Osteocyte (in vitro differentiated cells): Measurements from ENCODE around the gene THTPA. TPM values are rescaled to one million over a fixed set of nuclear protein-coding genes. Genes with fewer than 3 reads are reported as not detected.
"Not testable (repeated sequence)": the region's sequence is repeated elsewhere in the genome, so short reads cannot be mapped to it uniquely, and the experiment has no call there.

Experiments
- DNase-seq: peaks from one replicate; pipeline ENCODE4 v3.0.0; 2021; ENCODE audit warnings: mixed read lengths; ENCODE audit not compliant: unreplicated experiment; ENCODE audit errors: extremely low spot score
- H3K27ac Mint-ChIP-seq: one replicate; pipeline ENCODE4 v1.8.0; 2021; ENCODE audit warnings: mild to moderate bottlenecking, mixed read lengths; ENCODE audit not compliant: unreplicated experiment
- H3K27me3 Mint-ChIP-seq: one replicate; pipeline ENCODE4 v1.8.0; 2021; ENCODE audit warnings: mixed read lengths; ENCODE audit not compliant: unreplicated experiment
- H3K36me3 Mint-ChIP-seq: one replicate; pipeline ENCODE4 v1.8.0; 2021; ENCODE audit warnings: mixed read lengths; ENCODE audit not compliant: unreplicated experiment
- H3K4me1 Mint-ChIP-seq: one replicate; pipeline ENCODE4 v1.8.0; 2021; ENCODE audit warnings: mixed read lengths; ENCODE audit not compliant: unreplicated experiment
- H3K4me3 Mint-ChIP-seq: one replicate; pipeline ENCODE4 v1.8.0; 2021; ENCODE audit warnings: mild to moderate bottlenecking, moderate library complexity, mixed read lengths; ENCODE audit not compliant: unreplicated experiment
- H3K9me3 Mint-ChIP-seq: one replicate; pipeline ENCODE4 v1.8.0; 2021; ENCODE audit warnings: mixed read lengths; ENCODE audit not compliant: unreplicated experiment
- total RNA-seq: library from RNA; stranded (reverse); gene quantifications from 2 replicates; pipeline ENCODE4 v1.2.1, GENCODE V29; 2021
- TF ChIP-seq, protein P1 (sequence below): fragments of 200-600 bp; sonication (generic); IDR thresholded peaks from 2 replicates; pipeline ENCODE4 v1.5.0; 2021; ENCODE audit warnings: antibody characterized with exemption, mild to moderate bottlenecking, moderate library complexity

The THTPA gene
- total RNA-seq, 1 donor from 2014 or later = 25.7 TPM

DNA sequence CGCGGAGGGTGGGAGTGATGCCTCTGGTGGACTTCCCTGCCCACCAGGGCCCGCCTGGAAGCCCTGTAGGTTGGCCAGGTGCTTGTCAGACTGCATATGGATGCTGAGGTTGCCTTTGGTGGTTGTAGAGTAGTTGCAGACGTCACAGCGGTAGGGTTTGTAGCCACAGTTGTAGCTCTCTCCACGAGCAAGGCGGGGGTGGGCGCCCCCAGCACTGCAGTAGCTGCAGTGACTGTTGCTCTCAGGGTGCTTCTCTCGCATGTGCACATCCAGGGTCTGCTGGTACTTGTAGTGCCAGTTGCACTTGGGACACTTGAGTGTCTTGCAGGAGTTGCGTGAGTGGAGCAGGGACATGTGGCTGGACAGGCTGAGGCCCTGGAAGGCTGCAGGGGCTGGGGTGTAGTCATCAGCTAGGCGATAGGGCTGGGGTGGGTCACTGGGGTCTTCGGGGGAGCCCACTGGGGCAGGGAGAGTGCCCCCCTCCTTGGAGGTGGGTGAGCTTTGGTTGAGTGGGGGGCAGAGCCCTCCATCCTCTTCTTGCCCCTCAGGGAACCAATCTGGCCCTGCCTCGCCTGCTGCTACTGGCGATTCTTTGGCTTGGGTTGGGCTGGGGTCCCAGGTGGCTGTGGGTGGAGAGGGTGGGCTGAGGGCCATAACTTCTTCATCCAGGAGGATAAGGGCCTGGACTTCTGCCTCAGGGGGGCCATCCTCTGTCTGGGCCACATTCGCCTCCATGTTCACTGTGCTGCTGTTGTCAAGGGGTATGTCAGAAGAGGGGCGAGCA, 22.2 kb upstream of the THTPA start:
- H3K36me3 Mint-ChIP-seq = no peaks in the 10 kb centered on the region
- H3K27me3 Mint-ChIP-seq = no peaks in the 10 kb centered on the region
- DNase-seq = no peak
- no peak overlapping the region for H3K27ac Mint-ChIP-seq
- H3K9me3 Mint-ChIP-seq = no peaks in the 10 kb centered on the region
- no peaks in the 10 kb centered on the region for H3K4me1 Mint-ChIP-seq
- no peak overlapping the region for H3K4me3 Mint-ChIP-seq
- TF ChIP-seq, protein P1, sequence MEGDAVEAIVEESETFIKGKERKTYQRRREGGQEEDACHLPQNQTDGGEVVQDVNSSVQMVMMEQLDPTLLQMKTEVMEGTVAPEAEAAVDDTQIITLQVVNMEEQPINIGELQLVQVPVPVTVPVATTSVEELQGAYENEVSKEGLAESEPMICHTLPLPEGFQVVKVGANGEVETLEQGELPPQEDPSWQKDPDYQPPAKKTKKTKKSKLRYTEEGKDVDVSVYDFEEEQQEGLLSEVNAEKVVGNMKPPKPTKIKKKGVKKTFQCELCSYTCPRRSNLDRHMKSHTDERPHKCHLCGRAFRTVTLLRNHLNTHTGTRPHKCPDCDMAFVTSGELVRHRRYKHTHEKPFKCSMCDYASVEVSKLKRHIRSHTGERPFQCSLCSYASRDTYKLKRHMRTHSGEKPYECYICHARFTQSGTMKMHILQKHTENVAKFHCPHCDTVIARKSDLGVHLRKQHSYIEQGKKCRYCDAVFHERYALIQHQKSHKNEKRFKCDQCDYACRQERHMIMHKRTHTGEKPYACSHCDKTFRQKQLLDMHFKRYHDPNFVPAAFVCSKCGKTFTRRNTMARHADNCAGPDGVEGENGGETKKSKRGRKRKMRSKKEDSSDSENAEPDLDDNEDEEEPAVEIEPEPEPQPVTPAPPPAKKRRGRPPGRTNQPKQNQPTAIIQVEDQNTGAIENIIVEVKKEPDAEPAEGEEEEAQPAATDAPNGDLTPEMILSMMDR = no peak

DNA sequence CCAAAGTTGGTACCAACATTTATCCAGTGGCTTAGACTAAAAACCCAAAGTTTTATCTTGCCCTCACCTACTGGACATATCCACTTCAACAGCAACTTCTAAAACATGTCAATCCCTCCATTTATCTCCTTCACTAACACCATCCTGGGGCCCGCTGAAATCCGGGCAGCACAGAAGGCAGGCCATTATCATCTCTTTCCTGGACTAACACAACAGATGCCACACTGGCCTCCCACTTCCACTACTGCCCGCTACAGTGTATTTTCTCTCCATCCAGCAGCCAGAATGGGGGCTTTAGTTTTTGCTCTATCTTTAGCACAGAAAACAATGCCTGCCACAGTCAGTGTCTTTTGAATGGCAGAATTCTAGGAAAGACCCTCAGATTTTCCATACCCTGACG, 20.1 kb upstream of the THTPA start:
- DNase-seq = no peak
- H3K27ac Mint-ChIP-seq = no peak overlapping the region
- no peaks in the 10 kb centered on the region for H3K27me3 Mint-ChIP-seq
- H3K4me3 Mint-ChIP-seq = no peak overlapping the region
- TF ChIP-seq, protein P1 = no peak
- no peaks in the 10 kb centered on the region for H3K36me3 Mint-ChIP-seq
- H3K9me3 Mint-ChIP-seq = no peaks in the 10 kb centered on the region
- peaks cover 2% of the 10 kb centered on the region for H3K4me1 Mint-ChIP-seq

GRCh38 chr14:23536494-23536893, 19.6 kb upstream of the THTPA start:
- no peaks in the 10 kb centered on the region for H3K9me3 Mint-ChIP-seq
- no peak overlapping the region for H3K4me3 Mint-ChIP-seq
- H3K36me3 Mint-ChIP-seq = no peaks in the 10 kb centered on the region

GRCh38 chr14:23536906-23537305, 19.2 kb upstream of the THTPA start:
- not testable (repeated sequence) for H3K9me3 Mint-ChIP-seq, H3K4me1 Mint-ChIP-seq, H3K36me3 Mint-ChIP-seq, H3K27ac Mint-ChIP-seq, DNase-seq, H3K4me3 Mint-ChIP-seq, H3K27me3 Mint-ChIP-seq

More at GRCh38 chr14:23536494-23536893, 19.6 kb upstream of the THTPA start:
- TF ChIP-seq, protein P1 = no peak
- Mint-ChIP-seq H3K27me3 (no peaks in the 10 kb centered on the region), H3K4me1 (peaks cover 2% of the 10 kb centered on the region), H3K27ac (no peak overlapping the region)
- no peak for DNase-seq

GRCh38 chr14:23537351-23538049, 18.6 kb upstream of the THTPA start:
- Mint-ChIP-seq H3K36me3 (no peaks in the 10 kb centered on the region), H3K4me1 (peaks cover 2% of the 10 kb centered on the region), H3K9me3 (no peaks in the 10 kb centered on the region), H3K27me3 (no peaks in the 10 kb centered on the region), H3K4me3 (no peak overlapping the region), H3K27ac (no peak overlapping the region)
- TF ChIP-seq, protein P1 = no peak
- DNase-seq = no peak
